Left colon (tissue), 2 donors: ENCODE data around the gene TMEM258. TPM values are rescaled to one million over a fixed set of nuclear protein-coding genes. Genes with fewer than 3 reads are reported as not detected.
A peak's percentile ranks its signal among the peaks of the same experiment; 100 is the strongest.

ENCODE experiments used
- ATAC-seq: fragments of 200-7000 bp; cut with Tn5 transposase; one replicate; pipeline ENCODE4 v1.9.1; 2020; ENCODE audit warnings: mild to moderate bottlenecking, moderate library complexity
- DNase-seq, 2 donors: peaks; one replicate each; pipeline ENCODE4 v3.0.0-alpha.2; 2020
- intact Hi-C, 2 donors: fragments of 100-400 bp; cut with DNase I in 1 of 2; cut with micrococcal nuclease in 1 of 2; formaldehyde crosslinking; loops; one replicate each; pipeline versions ENCODE4 v1.11.2 to v1.14.0; 2022; cut with DNase I, micrococcal nuclease
- total RNA-seq, 2 donors: library from RNA; stranded (reverse); fragmentation: NEBNext Ultra II Directional; extraction: Animal tissue kit (Norgen Biotek cat#: 25700); gene quantifications; one replicate each; pipeline ENCODE4 v1.2.1, GENCODE V29; 2021
- donor health status: DM: no; HTN: no; CAD: no.
- donor health status: DM: yes; HTN: yes; CAD: no.

TMEM258 gene
- total RNA-seq, 2 donors from 2014 or later = 87.3 to 91.8 TPM

GRCh38 chr11:61752925-61753521 is 39.4 kb downstream of the TMEM258 start:
- intact Hi-C loops = no loop called here
- DNase-seq (no peak), ATAC-seq (no peak)

- ATAC-seq (peak; percentile 48), DNase-seq (peak in 1 of 2 donors; percentile 67)
- intact Hi-C loops = no loop called here
These were observed 40.1 kb downstream of the TMEM258 start, which contains the start of gene MYRF for GRCh38 chr11:61752117-61752924. Gene MYRF, plus strand, starts transcription at chr11:61752636. Its CDS starts 109 bp downstream, at chr11:61752745.

- intact Hi-C loops = no loop called here
- no peak for ATAC-seq
- no peak for DNase-seq
These were observed 41.0 kb downstream of the TMEM258 start for GRCh38 chr11:61751384-61751783.

- DNase-seq = no peak
- intact Hi-C loops = no loop called here
- ATAC-seq = no peak
These were observed 41.6 kb downstream of the TMEM258 start for GRCh38 chr11:61750631-61751273.

GRCh38 chr11:61749591-61750217 is 42.7 kb downstream of the TMEM258 start:
- intact Hi-C loops = no loop called here
- DNase-seq (no peak), ATAC-seq (no peak)

- ATAC-seq = peak; percentile 19
- intact Hi-C loops = no loop called here
These were observed 44.5 kb downstream of the TMEM258 start for GRCh38 chr11:61747967-61748285.

GRCh38 chr11:61747192-61747966 is 45.0 kb downstream of the TMEM258 start:
- DNase-seq (peak; percentile 68 to 85), ATAC-seq (peak; percentile 84)
- intact Hi-C loops = no loop called here

More at GRCh38 chr11:61747967-61748285, 44.5 kb downstream of the TMEM258 start:
- no peak for DNase-seq

- ATAC-seq (no peak), DNase-seq (no peak)
- intact Hi-C loops = no loop called here
These were observed 45.8 kb downstream of the TMEM258 start for GRCh38 chr11:61746442-61747191.

GRCh38 chr11:61745781-61746441 is 46.5 kb downstream of the TMEM258 start:
- intact Hi-C loops = no loop called here
- ATAC-seq = no peak
- DNase-seq = no peak

- DNase-seq (no peak), ATAC-seq (no peak)
- intact Hi-C loops = no loop called here
These were observed 47.7 kb downstream of the TMEM258 start for GRCh38 chr11:61744609-61745156.

GRCh38 chr11:61744181-61744580 is 48.2 kb downstream of the TMEM258 start:
- intact Hi-C loops = no loop called here
- ATAC-seq = no peak
- no peak for DNase-seq

- ATAC-seq (no peak), DNase-seq (no peak)
- intact Hi-C loops = no loop called here
These were observed 48.8 kb downstream of the TMEM258 start for GRCh38 chr11:61743486-61744095.

- peak; percentile 52 to 56 for DNase-seq
- intact Hi-C loops = no loop called here
- peak; percentile 75 for ATAC-seq
These were observed 50.0 kb downstream of the TMEM258 start for GRCh38 chr11:61742391-61742790.

GRCh38 chr11:61739966-61740365 is 52.4 kb downstream of the TMEM258 start:
- peak; percentile 4 for ATAC-seq
- intact Hi-C loops = no loop called here
- no peak for DNase-seq

GRCh38 chr11:61739413-61739812 is 53.0 kb downstream of the TMEM258 start:
- ATAC-seq (no peak), DNase-seq (no peak)
- intact Hi-C loops = no loop called here
